ENCODE measurements around the gene TXNL4A. TPM values are rescaled to one million over a fixed set of nuclear protein-coding genes. Genes with fewer than 3 reads are reported as not detected.

TXNL4A gene
- polyA plus RNA-seq, 1 of the 3 experiments (the other 2 are of a cell fraction): 158 TPM

- WGBS (ENCODE audit: low lambda C conversion rate): 91% methylated on average over 5 of the region's 5 CpGs
- no peak overlapping the region for H3K4me3 ChIP-seq (ENCODE audit: low read depth in 2 of 2, low read length in 1 of 2)
- H4K20me1 ChIP-seq (ENCODE audit: insufficient read depth): peaks cover 96% of the 10 kb centered on the region
- H3F3A ChIP-seq (replicated peaks; ENCODE audit: insufficient read depth): no peaks in the 10 kb centered on the region
- no peaks in the 10 kb centered on the region for H3K9me2 ChIP-seq
- no peak for DNase-seq
- H3K36me3 ChIP-seq (replicated peaks in 1 of 2; ENCODE audit: control insufficient read depth in 1 of 2, insufficient read depth in 2 of 2, low read length in 1 of 2): peaks cover 21 to 24% of the 10 kb centered on the region in 2 experiments
- no peaks in the 10 kb centered on the region for H3K9me3 ChIP-seq
- H3K79me2 ChIP-seq (ENCODE audit: insufficient read depth): peaks cover 100% of the 10 kb centered on the region
- POLR2A ChIA-PET: no interaction called here
- no peak overlapping the region for H3K27ac ChIP-seq (ENCODE audit: low read depth in 2 of 2, low read length in 1 of 2)
- peaks cover 0 to 3% of the 10 kb centered on the region in 2 experiments; a peak in 1 of 4 replicates for H3K4me1 ChIP-seq (ENCODE audit: control insufficient read depth in 1 of 2, insufficient read depth in 2 of 2, low read depth in 1 of 2, low read length in 1 of 2)
- H3K9ac ChIP-seq: no peak overlapping the region
- CTCF ChIA-PET: interaction anchor here (0.9 to 1.1 kb wide), 2 partner anchors 15 to 55 kb away, joined by 3 read pairs; partner anchors contain the start of gene HSBP1L1
- TF ChIP-seq TAF1 (IDR thresholded peaks at IDR 0.05; ENCODE audit: borderline replicate concordance, low read depth, low read length) (no peak), FOXJ3 (CRISPR knock-in tag; IDR thresholded peaks at IDR 0.05) (no peak), RFX5 (IDR thresholded peaks at IDR 0.05; ENCODE audit: low read length) (no peak), MEF2A (IDR thresholded peaks at IDR 0.05; ENCODE audit: borderline replicate concordance, low read depth) (no peak), RAD21 (IDR thresholded peaks at IDR 0.05; ENCODE audit: low read length) (no peak)
- TF ChIP-seq, protein P1, sequence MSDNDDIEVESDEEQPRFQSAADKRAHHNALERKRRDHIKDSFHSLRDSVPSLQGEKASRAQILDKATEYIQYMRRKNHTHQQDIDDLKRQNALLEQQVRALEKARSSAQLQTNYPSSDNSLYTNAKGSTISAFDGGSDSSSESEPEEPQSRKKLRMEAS (IDR thresholded peaks at IDR 0.05; ENCODE audit: low read depth): no peak
- H2AFZ ChIP-seq (ENCODE audit: low read depth): no peak overlapping the region
- H3K27me3 ChIP-seq (ENCODE audit: insufficient read depth): no peaks in the 10 kb centered on the region
- no peak overlapping the region for H3K4me2 ChIP-seq
These were observed 8.5 kb downstream of the TXNL4A start for GRCh38 chr18:79979843-79980242.

DNA sequence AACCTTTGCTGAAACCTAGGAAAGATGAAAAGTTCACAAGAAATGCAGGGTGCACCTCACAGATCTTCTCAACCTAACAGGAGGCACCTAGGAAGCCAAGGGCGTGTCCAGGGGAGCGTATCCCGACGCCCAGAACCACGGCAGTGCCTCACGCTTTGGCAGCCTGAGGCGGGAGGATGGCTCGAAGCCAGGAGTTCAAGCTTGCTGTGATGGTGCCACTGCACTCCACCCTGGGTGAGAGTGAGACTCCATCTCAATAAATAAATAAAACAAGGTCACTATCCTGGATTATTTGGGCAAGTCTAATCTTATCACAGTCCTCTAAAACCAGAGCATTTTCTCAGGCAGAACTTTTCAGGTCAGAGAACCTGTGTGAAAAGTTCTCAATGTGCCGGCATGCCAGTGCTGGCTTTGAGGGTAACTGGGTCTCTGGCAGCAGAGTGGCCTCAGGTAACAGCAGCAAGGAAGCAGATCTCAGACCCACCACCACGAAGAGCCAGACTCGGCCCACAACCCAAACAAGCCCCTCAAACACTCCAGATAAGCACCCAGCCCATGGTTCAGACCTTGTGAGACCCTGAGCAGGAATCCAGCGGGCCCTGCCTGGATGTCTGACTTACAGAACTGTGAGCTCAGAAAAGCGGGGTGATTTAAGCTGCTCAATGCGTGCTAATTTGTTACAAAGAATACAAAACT is 12.2 kb downstream of the TXNL4A start:
- no peak overlapping the region for H2AFZ ChIP-seq (ENCODE audit: low read depth)
- no peaks in the 10 kb centered on the region for H3K9me2 ChIP-seq
- ChIA-PET POLR2A (no interaction called here), CTCF (interaction anchor here (0.7 to 2.5 kb wide), 4 partner anchors 12 to 332 kb away, joined by 3 to 6 read pairs (median 3); partner anchors contain the start of gene HSBP1L1)
- peaks cover 29 to 47% of the 10 kb centered on the region in 2 experiments for H3K36me3 ChIP-seq (replicated peaks in 1 of 2; ENCODE audit: control insufficient read depth in 1 of 2, insufficient read depth in 2 of 2, low read length in 1 of 2)
- peaks cover 2% of the 10 kb centered on the region for H3F3A ChIP-seq (replicated peaks; ENCODE audit: insufficient read depth)
- no peak overlapping the region for H3K27ac ChIP-seq (ENCODE audit: low read depth in 2 of 2, low read length in 1 of 2)
- no peak for DNase-seq
- WGBS (ENCODE audit: low lambda C conversion rate): 88% methylated on average over 13 of the region's 14 CpGs
- no peak overlapping the region for H3K4me3 ChIP-seq (ENCODE audit: low read depth in 2 of 2, low read length in 1 of 2)
- H3K9ac ChIP-seq: no peak overlapping the region
- no peaks in the 10 kb centered on the region; a peak in 1 of 4 replicates for H3K4me1 ChIP-seq (ENCODE audit: control insufficient read depth in 1 of 2, insufficient read depth in 2 of 2, low read depth in 1 of 2, low read length in 1 of 2)
- peaks cover 92% of the 10 kb centered on the region for H3K79me2 ChIP-seq (ENCODE audit: insufficient read depth)
- peaks cover 76% of the 10 kb centered on the region for H4K20me1 ChIP-seq (ENCODE audit: insufficient read depth)
- no peak overlapping the region for H3K4me2 ChIP-seq
- no peaks in the 10 kb centered on the region for H3K9me3 ChIP-seq
- no peaks in the 10 kb centered on the region for H3K27me3 ChIP-seq (ENCODE audit: insufficient read depth)
- TF ChIP-seq EP300 (IDR thresholded peaks at IDR 0.05; ENCODE audit: borderline replicate concordance in 1 of 2, low read depth in 1 of 2, low read length in 1 of 2): no peak
- no peak for TF ChIP-seq MEF2A (IDR thresholded peaks at IDR 0.05; ENCODE audit: borderline replicate concordance, low read depth)
- no peak for TF ChIP-seq MXI1 (IDR thresholded peaks at IDR 0.05; ENCODE audit: low read depth, low read length)
- TF ChIP-seq POLR2AphosphoS5 (IDR thresholded peaks at IDR 0.05; ENCODE audit: low read depth, low read length): no peak
- TF ChIP-seq, protein P2, sequence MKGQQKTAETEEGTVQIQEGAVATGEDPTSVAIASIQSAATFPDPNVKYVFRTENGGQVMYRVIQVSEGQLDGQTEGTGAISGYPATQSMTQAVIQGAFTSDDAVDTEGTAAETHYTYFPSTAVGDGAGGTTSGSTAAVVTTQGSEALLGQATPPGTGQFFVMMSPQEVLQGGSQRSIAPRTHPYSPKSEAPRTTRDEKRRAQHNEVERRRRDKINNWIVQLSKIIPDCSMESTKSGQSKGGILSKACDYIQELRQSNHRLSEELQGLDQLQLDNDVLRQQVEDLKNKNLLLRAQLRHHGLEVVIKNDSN (IDR thresholded peaks at IDR 0.05; ENCODE audit: borderline replicate concordance, low read depth): no peak
- no peak for TF ChIP-seq NFIC (IDR thresholded peaks at IDR 0.05; ENCODE audit: borderline replicate concordance)
- no peak for TF ChIP-seq GATA2 (CRISPR knock-in tag; IDR thresholded peaks at IDR 0.05)
- TF ChIP-seq, protein P3, sequence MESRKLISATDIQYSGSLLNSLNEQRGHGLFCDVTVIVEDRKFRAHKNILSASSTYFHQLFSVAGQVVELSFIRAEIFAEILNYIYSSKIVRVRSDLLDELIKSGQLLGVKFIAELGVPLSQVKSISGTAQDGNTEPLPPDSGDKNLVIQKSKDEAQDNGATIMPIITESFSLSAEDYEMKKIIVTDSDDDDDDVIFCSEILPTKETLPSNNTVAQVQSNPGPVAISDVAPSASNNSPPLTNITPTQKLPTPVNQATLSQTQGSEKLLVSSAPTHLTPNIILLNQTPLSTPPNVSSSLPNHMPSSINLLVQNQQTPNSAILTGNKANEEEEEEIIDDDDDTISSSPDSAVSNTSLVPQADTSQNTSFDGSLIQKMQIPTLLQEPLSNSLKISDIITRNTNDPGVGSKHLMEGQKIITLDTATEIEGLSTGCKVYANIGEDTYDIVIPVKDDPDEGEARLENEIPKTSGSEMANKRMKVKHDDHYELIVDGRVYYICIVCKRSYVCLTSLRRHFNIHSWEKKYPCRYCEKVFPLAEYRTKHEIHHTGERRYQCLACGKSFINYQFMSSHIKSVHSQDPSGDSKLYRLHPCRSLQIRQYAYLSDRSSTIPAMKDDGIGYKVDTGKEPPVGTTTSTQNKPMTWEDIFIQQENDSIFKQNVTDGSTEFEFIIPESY (IDR thresholded peaks at IDR 0.05; ENCODE audit: borderline replicate concordance, low read depth): no peak
- no peak for TF ChIP-seq FOXM1 (IDR thresholded peaks at IDR 0.05; ENCODE audit: low read depth)
- TF ChIP-seq, protein P4, sequence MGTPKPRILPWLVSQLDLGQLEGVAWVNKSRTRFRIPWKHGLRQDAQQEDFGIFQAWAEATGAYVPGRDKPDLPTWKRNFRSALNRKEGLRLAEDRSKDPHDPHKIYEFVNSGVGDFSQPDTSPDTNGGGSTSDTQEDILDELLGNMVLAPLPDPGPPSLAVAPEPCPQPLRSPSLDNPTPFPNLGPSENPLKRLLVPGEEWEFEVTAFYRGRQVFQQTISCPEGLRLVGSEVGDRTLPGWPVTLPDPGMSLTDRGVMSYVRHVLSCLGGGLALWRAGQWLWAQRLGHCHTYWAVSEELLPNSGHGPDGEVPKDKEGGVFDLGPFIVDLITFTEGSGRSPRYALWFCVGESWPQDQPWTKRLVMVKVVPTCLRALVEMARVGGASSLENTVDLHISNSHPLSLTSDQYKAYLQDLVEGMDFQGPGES (IDR thresholded peaks at IDR 0.05; ENCODE audit: low read depth, low read length): no peak
- TF ChIP-seq, protein P5, sequence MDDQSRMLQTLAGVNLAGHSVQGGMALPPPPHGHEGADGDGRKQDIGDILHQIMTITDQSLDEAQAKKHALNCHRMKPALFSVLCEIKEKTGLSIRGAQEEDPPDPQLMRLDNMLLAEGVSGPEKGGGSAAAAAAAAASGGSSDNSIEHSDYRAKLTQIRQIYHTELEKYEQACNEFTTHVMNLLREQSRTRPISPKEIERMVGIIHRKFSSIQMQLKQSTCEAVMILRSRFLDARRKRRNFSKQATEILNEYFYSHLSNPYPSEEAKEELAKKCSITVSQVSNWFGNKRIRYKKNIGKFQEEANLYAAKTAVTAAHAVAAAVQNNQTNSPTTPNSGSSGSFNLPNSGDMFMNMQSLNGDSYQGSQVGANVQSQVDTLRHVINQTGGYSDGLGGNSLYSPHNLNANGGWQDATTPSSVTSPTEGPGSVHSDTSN (IDR thresholded peaks at IDR 0.05): no peak
- TF ChIP-seq, protein P1 (IDR thresholded peaks at IDR 0.05; ENCODE audit: low read depth): no peak
- no peak for TF ChIP-seq GABPA (IDR thresholded peaks at IDR 0.05; ENCODE audit: low read depth)
- no peak for TF ChIP-seq CHD2 (IDR thresholded peaks at IDR 0.05; ENCODE audit: low read length, partially characterized antibody)

Measured in SK-N-SH (cell line).